ENCODE data around the gene BTBD8. TPM values are rescaled to one million over a fixed set of nuclear protein-coding genes. Genes with fewer than 3 reads are reported as not detected.

The BTBD8 gene
- total and polyA plus RNA-seq, 4 experiments from 2014 or later, result 0.46 to 7.5 (median 3.7) TPM

Other genes starting within 250 kb of the BTBD8 start
- gene TGFBR3, start 194.2 kb upstream of the BTBD8 start, total RNA-seq, result 10 to 100 TPM; 44.4 to 47.3 TPM
- 10 to 100 TPM; 34.5 to 40.2 TPM for gene TGFBR3, start 194.2 kb upstream of the BTBD8 start, polyA plus RNA-seq
- under 1 TPM in 1 of 2 experiments, not detected in 1; 0.44 TPM for gene BRDT, start 130.9 kb upstream of the BTBD8 start, total RNA-seq
- not detected for gene BRDT, start 130.9 kb upstream of the BTBD8 start, polyA plus RNA-seq
- gene EPHX4, start 50.4 kb upstream of the BTBD8 start, total RNA-seq, result under 1 TPM; 0.44 to 0.49 TPM
- under 1 TPM in 1 of 2 donors, not detected in 1; 0.55 TPM for gene EPHX4, start 50.4 kb upstream of the BTBD8 start, polyA plus RNA-seq
- not detected for gene SETSIP, start 4.9 kb upstream of the BTBD8 start, total RNA-seq
- not detected for gene SETSIP, start 4.9 kb upstream of the BTBD8 start, polyA plus RNA-seq
- not detected for gene C1orf146, start 137.6 kb downstream of the BTBD8 start, total RNA-seq
- not detected for gene C1orf146, start 137.6 kb downstream of the BTBD8 start, polyA plus RNA-seq
- 10 to 100 TPM; 13.9 to 14.7 TPM for gene GLMN, start 218.6 kb downstream of the BTBD8 start, total RNA-seq
- 10 to 100 TPM; 12.5 to 13.4 TPM for gene GLMN, start 218.6 kb downstream of the BTBD8 start, polyA plus RNA-seq
- 10 to 100 TPM; 39.0 to 44.0 TPM for gene RPAP2, start 218.7 kb downstream of the BTBD8 start, total RNA-seq
- gene RPAP2, start 218.7 kb downstream of the BTBD8 start, polyA plus RNA-seq, result 10 to 100 TPM; 16.1 to 24.4 TPM